Esophagus (tissue), 2 donors: Measurements from ENCODE around the gene LIPN. TPM values are rescaled to one million over a fixed set of nuclear protein-coding genes. Genes with fewer than 3 reads are reported as not detected.

Experiments used
- H3K27ac ChIP-seq, 2 donors: one replicate each; pipeline ENCODE4 v1.5.1; 2013; ENCODE audit warnings: low read depth in 2 of 2, mild to moderate bottlenecking in 2 of 2, inconsistent platforms in 1 of 2, low read length in 1 of 2, moderate library complexity in 1 of 2
- H3K27me3 ChIP-seq, 2 donors: one replicate each; pipeline ENCODE4 v1.6.1; 2013; ENCODE audit warnings: low read length in 2 of 2, control low read depth in 1 of 2, mild to moderate bottlenecking in 1 of 2; ENCODE audit not compliant: insufficient read depth in 2 of 2, control insufficient read depth in 1 of 2
- H3K36me3 ChIP-seq, 2 donors: one replicate each; pipeline ENCODE4 v1.6.1; 2013; ENCODE audit warnings: low read length in 1 of 2; ENCODE audit not compliant: control insufficient read depth in 2 of 2, insufficient read depth in 2 of 2
- H3K4me1 ChIP-seq, 2 donors: one replicate each; pipeline ENCODE4 v1.6.1; 2013; ENCODE audit warnings: low read length in 1 of 2; ENCODE audit not compliant: control insufficient read depth in 2 of 2, insufficient read depth in 2 of 2
- H3K4me3 ChIP-seq, 2 donors: one replicate each; pipeline ENCODE4 v1.5.1; 2013; ENCODE audit warnings: low read length in 2 of 2, mild to moderate bottlenecking in 2 of 2, low read depth in 1 of 2, moderate library complexity in 1 of 2
- H3K9me3 ChIP-seq, 2 donors: one replicate each; pipeline ENCODE4 v1.6.1; 2013; ENCODE audit warnings: mild to moderate bottlenecking in 2 of 2, low read depth in 1 of 2, low read length in 1 of 2, moderate library complexity in 1 of 2; ENCODE audit not compliant: control insufficient read depth in 2 of 2, insufficient read depth in 1 of 2
- WGBS, 2 donors: extraction: QIAGEN DNeasy Blood & Tissue Kit; methylation state at CpG; one replicate each; pipeline ENCODE4 v1.1.7; 2013; 5-methylcytosine and 5-hydroxymethylcytosine counted together
- polyA plus RNA-seq, 2 donors: library from polyadenylated mRNA; stranded (reverse); fragments of 200-250 nt; gene quantifications; one replicate each; pipeline ENCODE4 v1.2.3, GENCODE V29; 2013
- donor health status: healthy with polysubstance abuse.
- donor health status: Bipolar disorder and iron deficiency.

Gene LIPN
- polyA plus RNA-seq, 2 donors = 1.0 TPM; not detected in 1

GRCh38 chr10:88765816-88766215 is 6.0 kb downstream of the LIPN start:
- no peaks in the 10 kb centered on the region for H3K36me3 ChIP-seq
- WGBS, 2 donors = 75 to 79% methylated on average over 1 of the region's 1 CpG

GRCh38 chr10:88769384-88769783 is 9.6 kb downstream of the LIPN start:
- Histone ChIP-seq H3K27me3 (no peaks in the 10 kb centered on the region), H3K36me3 (no peaks in the 10 kb centered on the region), H3K27ac (no peak overlapping the region), H3K9me3 (no peaks in the 10 kb centered on the region), H3K4me3 (no peak overlapping the region), H3K4me1 (no peaks in the 10 kb centered on the region)
- WGBS, 2 donors = 49 to 50% methylated on average over 1 of the region's 1 CpG

More at GRCh38 chr10:88765816-88766215, 6.0 kb downstream of the LIPN start:
- H3K4me3 ChIP-seq = no peak overlapping the region
- no peaks in the 10 kb centered on the region for H3K9me3 ChIP-seq
- H3K27ac ChIP-seq = no peak overlapping the region
- H3K27me3 ChIP-seq = no peaks in the 10 kb centered on the region
- no peaks in the 10 kb centered on the region for H3K4me1 ChIP-seq

GRCh38 chr10:88781206-88781605 is 21.4 kb downstream of the LIPN start:
- Histone ChIP-seq H3K36me3 (no peaks in the 10 kb centered on the region), H3K4me3 (no peak overlapping the region), H3K4me1 (no peaks in the 10 kb centered on the region), H3K27ac (no peak overlapping the region), H3K27me3 (no peaks in the 10 kb centered on the region), H3K9me3 (no peaks in the 10 kb centered on the region)
- 41 to 53% methylated on average over 2 of the region's 2 CpGs for WGBS, 2 donors

- H3K27me3 ChIP-seq = no peaks in the 10 kb centered on the region
- no peak overlapping the region for H3K27ac ChIP-seq
- H3K4me1 ChIP-seq = no peaks in the 10 kb centered on the region
- no peaks in the 10 kb centered on the region for H3K9me3 ChIP-seq
- no peak overlapping the region for H3K4me3 ChIP-seq
- H3K36me3 ChIP-seq = no peaks in the 10 kb centered on the region
- WGBS, 2 donors = 90 to 94% methylated on average over 3 of the region's 3 CpGs
These were observed 22.4 kb downstream of the LIPN start for GRCh38 chr10:88782222-88782621.

- Histone ChIP-seq H3K36me3 (no peaks in the 10 kb centered on the region), H3K4me3 (no peak overlapping the region), H3K27ac (no peak overlapping the region), H3K27me3 (no peaks in the 10 kb centered on the region), H3K9me3 (no peaks in the 10 kb centered on the region), H3K4me1 (no peaks in the 10 kb centered on the region)
- 67 to 78% methylated on average over 3 of the region's 3 CpGs for WGBS, 2 donors
These were observed 23.9 kb downstream of the LIPN start for GRCh38 chr10:88783724-88784123.

GRCh38 chr10:88786032-88786770 is 26.4 kb downstream of the LIPN start:
- H3K27me3 ChIP-seq = no peaks in the 10 kb centered on the region
- 88 to 89% methylated on average over 10 of the region's 10 CpGs for WGBS, 2 donors

GRCh38 chr10:88787463-88787862 is 27.6 kb downstream of the LIPN start:
- H3K4me3 ChIP-seq = no peak overlapping the region
- no peaks in the 10 kb centered on the region for H3K36me3 ChIP-seq
- WGBS, 2 donors = 86 to 92% methylated on average over 5 of the region's 5 CpGs
- no peaks in the 10 kb centered on the region for H3K4me1 ChIP-seq
- H3K27ac ChIP-seq = no peak overlapping the region
- no peaks in the 10 kb centered on the region for H3K27me3 ChIP-seq
- no peaks in the 10 kb centered on the region for H3K9me3 ChIP-seq

More at GRCh38 chr10:88786032-88786770, 26.4 kb downstream of the LIPN start:
- H3K27ac ChIP-seq = no peak overlapping the region
- H3K9me3 ChIP-seq = no peaks in the 10 kb centered on the region
- no peak overlapping the region for H3K4me3 ChIP-seq
- no peaks in the 10 kb centered on the region for H3K36me3 ChIP-seq
- no peaks in the 10 kb centered on the region for H3K4me1 ChIP-seq

- no peaks in the 10 kb centered on the region for H3K36me3 ChIP-seq
- H3K27ac ChIP-seq = no peak overlapping the region
- no peaks in the 10 kb centered on the region for H3K27me3 ChIP-seq
- no peak overlapping the region for H3K4me3 ChIP-seq
- no peaks in the 10 kb centered on the region for H3K4me1 ChIP-seq
- no peaks in the 10 kb centered on the region for H3K9me3 ChIP-seq
These were observed 29.1 kb downstream of the LIPN start for GRCh38 chr10:88788924-88789323.

GRCh38 chr10:88791924-88792323 is 32.1 kb downstream of the LIPN start:
- Histone ChIP-seq H3K9me3 (no peaks in the 10 kb centered on the region), H3K27ac (no peak overlapping the region), H3K36me3 (no peaks in the 10 kb centered on the region), H3K4me3 (no peak overlapping the region), H3K27me3 (no peaks in the 10 kb centered on the region), H3K4me1 (no peaks in the 10 kb centered on the region)
- 50 to 54% methylated on average over 2 of the region's 2 CpGs for WGBS, 2 donors

GRCh38 chr10:88792661-88793060 is 32.8 kb downstream of the LIPN start:
- Histone ChIP-seq H3K36me3 (no peaks in the 10 kb centered on the region), H3K9me3 (no peaks in the 10 kb centered on the region), H3K27ac (no peak overlapping the region), H3K4me1 (no peaks in the 10 kb centered on the region), H3K27me3 (no peaks in the 10 kb centered on the region), H3K4me3 (no peak overlapping the region)
- 83 to 84% methylated on average over 4 of the region's 4 CpGs for WGBS, 2 donors
